Measurements from ENCODE around the gene KRTAP5-7.

The KRTAP5-7 gene

DNA sequence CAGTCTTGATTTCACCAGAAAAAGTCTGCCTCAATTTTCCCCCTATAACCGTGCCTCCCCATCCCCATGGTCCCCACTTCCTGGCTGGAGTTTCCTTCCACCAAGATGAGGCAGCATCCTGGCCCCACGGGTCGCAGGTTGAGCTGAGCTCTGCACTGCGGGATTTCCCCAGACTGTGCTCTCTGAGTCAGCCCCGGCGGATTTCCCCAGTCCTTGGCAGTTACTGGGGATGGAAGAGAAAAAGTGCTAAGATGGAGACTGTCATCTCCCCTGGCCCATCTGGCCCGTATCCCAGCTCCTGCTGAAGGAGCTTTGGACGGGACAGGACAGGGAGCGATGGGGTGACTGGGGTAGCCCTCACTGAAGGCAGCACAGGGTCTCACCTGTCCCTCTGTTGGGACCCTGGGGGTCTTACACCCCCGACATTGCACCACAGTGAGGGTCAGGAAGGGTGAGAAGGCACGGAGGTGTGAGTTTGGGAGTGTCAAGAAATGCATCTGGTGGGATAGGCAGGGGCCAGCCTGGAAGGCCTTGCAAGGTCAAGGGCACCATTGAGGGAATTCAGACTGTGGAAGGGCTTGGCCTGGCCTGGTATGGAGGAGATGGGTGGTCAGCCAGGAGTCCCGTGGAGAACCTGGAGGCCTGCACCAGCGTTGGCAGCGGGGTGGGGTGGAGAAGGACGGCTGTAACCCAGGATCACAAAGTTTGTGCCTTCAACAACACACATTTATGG lies 37.6 kb upstream of the KRTAP5-7 start:
- TF ChIP-seq POLR2A (IDR thresholded peaks at IDR 0.05; ENCODE audit: low read length) = no peak
- TF ChIP-seq GATA1 (IDR thresholded peaks at IDR 0.05; ENCODE audit: low read depth, low read length) = no peak
- no peak for DNase-seq

DNA sequence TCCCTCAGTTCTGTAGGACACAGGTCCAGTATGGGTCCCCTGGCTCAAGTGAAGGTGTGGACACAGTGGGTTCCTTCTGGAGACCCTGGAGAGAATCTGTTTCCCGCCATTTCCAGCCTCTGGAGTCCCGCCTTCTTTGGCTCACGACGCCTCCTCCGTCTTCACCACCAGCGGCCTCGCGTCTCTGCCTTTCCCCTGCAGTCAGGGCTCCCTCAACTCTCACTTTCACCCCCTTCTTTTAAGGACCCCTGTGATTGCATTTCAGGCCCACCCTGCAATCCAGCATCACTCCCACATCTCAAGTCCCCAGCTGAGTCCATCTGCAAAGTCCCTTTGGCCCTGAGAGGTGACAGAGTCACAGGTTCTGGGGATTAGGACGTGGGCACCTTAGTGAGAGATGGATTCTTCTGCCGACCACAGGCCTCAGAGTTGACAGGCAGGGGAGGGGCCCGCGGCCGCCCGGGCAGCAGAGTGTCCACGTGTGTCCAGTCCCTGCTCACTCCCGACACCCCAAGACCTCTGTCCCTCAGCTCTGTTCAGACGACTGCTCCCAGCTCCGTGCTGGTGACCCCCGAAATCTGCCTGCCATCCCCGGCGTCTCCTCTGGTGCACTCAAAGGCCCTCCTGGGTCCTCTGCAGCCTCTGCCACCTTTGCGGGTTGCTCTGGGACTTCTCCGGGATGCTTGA lies 36.9 kb upstream of the KRTAP5-7 start:
- TF ChIP-seq POLR2A (IDR thresholded peaks at IDR 0.05; ENCODE audit: low read length) = no peak
- no peak for DNase-seq

DNA sequence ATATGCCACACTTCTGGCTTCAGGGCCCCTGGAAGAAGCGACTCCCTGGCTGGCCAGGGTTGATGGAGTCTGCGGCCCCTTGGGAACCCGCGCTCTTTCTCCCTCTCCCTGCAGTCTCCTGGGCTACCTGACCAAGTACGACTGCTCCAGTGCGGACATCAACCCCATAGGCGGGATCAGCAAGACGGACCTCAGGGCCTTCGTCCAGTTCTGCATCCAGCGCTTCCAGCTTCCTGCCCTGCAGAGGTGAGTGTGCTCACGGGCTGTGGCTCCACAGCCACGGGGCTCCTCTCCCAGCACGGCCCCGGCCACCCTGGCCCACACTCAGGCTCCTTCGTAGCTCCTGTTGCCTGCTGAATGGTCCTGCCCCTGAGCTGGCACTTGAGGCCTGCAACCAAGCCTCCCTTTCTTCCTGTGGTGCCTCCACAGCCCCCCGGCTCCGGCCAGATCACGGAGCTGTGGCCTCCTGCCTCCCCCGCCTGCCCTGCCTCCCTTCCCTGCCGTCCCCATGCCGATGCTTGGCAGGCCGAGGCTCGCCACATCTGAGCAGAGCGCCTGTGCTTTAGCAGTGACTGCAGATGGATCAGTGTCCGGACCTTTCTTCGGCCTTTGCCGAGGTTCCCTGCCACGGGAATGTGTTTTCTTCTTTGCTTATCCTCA lies 36.2 kb upstream of the KRTAP5-7 start:
- TF ChIP-seq GATA1 (IDR thresholded peaks at IDR 0.05; ENCODE audit: low read depth, low read length) = no peak
- no peak for TF ChIP-seq POLR2A (IDR thresholded peaks at IDR 0.05; ENCODE audit: low read length)
- DNase-seq = no peak

DNA sequence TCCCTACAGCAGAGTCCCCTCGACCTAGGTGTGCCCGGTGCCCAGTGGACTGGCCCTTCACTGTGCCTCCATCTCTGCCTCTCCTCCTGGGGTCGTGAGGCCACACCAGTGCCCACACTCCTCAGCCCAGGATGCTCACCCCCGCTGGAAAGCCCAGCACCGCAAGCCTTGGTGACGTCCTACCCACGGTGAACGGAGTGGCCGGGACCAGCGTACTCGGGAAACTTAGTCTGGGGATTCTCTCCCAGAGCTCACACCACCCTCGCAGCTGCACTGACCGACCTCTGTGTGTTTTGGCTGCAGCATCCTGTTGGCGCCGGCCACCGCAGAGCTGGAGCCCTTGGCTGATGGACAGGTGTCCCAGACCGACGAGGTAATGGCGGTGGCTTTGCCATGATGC lies 35.5 kb upstream of the KRTAP5-7 start:
- TF ChIP-seq POLR2A (IDR thresholded peaks at IDR 0.05; ENCODE audit: low read length) = no peak
- no peak for TF ChIP-seq GATA1 (IDR thresholded peaks at IDR 0.05; ENCODE audit: low read depth, low read length)
- DNase-seq = no peak

DNA sequence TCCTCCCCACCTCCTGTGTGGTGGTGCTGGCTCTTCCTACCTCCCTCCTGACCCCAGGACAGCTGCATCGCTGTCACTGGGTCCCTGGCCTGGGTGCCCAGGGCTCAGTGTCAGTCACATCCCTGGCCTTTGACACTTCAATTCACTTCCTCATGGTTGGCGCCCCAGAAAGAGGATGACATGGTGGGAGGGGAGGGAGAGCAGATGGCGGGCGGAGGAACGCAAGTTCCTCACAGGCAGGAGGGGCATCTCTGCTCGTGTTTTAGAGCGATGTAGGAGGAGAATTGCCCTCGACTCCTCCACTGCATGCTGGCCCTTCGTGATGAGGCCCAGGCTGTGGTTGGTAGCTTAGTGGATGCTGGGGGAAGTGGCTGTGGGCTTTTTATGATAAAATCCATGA lies 35.1 kb upstream of the KRTAP5-7 start:
- no peak for DNase-seq
- TF ChIP-seq GATA1 (IDR thresholded peaks at IDR 0.05; ENCODE audit: low read depth, low read length) = no peak
- TF ChIP-seq POLR2A (IDR thresholded peaks at IDR 0.05; ENCODE audit: low read length) = no peak

DNA sequence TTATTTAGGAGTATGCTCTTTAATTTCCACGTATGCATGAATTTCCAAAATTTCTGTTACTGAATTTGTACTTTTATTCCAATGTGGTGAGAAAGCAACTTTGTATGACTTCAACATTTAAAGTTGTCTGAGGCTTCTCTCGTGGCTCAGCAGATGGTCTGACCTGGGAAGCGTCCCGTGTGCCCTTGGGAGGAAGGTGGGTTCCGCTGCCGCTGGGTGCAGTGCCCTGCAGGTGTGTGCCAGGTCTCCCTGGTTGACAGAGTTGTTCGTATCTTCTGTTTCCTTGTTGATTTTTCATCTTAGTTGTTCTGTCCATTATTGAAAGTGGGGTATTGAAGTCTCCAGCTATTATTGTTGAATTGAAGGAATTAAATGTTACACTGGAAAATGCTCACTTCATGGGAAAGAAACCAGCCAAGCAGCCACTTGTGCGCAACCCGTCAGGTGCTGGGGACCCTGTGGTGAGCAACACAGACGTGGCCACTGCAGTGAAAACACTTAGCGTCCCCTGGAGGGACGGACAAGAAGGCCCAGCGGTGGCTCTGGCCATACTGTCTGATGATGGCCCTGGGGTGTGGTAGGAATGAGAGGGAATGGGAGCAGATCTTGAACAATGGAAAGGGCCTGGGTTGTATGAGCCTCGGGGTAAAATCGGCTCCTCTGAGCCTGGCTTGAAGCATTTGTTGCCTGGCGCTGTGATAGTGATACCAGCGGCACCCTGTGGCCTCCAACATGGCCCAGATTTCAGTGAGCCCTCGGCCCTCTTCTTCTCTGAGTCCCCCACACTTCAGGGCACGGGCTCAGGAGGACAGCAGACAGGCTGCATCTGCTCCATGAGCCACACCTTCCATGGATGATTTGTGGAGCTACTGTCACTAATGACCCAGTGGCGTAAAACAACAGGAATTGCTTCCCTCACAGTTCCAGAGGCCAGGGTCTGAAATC lies 31.5 kb upstream of the KRTAP5-7 start:
- no peak for TF ChIP-seq POLR2A (IDR thresholded peaks at IDR 0.05; ENCODE audit: low read length)
- no peak for TF ChIP-seq GATA1 (IDR thresholded peaks at IDR 0.05; ENCODE audit: low read depth, low read length)
- no peak for DNase-seq

DNA sequence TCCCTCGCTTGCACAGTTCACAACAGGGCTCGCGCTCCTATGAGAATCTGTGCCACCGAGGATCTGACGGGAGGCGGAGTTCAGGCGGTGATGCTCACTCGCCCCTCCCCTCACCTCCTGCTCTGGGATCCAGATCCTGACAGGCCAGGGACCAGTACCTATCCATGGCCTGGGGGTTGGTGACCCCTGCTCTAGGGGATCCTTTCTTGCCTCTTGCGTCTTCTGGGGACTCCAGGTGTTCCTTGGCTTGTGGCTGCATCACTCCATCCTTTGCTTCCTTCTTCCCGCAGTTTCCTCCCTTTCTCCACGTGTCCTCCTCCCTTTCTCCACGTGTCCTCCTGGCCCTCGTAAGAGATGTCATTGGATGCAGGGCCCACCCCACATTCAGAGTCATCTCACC lies 30.6 kb upstream of the KRTAP5-7 start:
- DNase-seq = no peak
- TF ChIP-seq POLR2A (IDR thresholded peaks at IDR 0.05; ENCODE audit: low read length) (no peak), GATA1 (IDR thresholded peaks at IDR 0.05; ENCODE audit: low read depth, low read length) (no peak)

DNA sequence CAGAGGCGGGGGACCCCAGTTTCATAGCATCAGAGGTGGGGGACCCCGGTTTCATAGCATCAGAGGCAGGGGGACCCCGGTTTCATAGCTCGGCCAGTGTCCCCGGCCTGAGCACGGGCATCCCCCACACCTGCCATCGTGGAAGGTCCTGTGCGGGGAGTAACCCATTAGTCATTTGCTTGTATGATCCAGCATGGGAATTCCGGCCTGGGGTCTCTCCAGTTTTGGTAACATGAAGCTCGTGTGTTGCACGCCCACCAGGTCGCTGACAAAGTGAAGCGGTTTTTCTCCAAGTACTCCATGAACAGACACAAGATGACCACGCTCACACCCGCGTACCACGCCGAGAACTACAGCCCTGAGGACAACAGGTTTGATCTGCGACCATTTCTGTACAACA lies 29.0 kb upstream of the KRTAP5-7 start:
- DNase-seq = no peak
- no peak for TF ChIP-seq POLR2A (IDR thresholded peaks at IDR 0.05; ENCODE audit: low read length)
- no peak for TF ChIP-seq GATA1 (IDR thresholded peaks at IDR 0.05; ENCODE audit: low read depth, low read length)

DNA sequence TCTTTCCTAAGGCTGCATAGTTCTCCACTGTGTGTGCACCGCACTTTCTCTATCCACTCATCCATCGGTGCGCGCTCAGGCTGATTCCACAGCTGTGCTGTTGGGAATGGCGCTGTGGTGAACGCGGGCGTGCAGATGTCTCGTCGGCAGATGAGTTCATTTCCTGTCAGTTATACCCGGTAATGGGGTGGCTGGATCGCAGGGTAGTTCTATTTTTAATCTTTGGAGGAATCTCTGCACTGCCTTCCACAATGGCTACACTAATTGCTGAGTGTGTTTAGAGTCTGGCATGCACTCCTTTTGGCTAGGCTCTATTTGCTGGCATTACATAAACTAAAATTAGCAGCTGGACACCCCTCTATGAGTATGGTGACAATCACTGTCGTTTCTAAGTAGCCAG lies 27.9 kb upstream of the KRTAP5-7 start:
- DNase-seq = no peak
- TF ChIP-seq POLR2A (IDR thresholded peaks at IDR 0.05; ENCODE audit: low read length) = no peak
- no peak for TF ChIP-seq GATA1 (IDR thresholded peaks at IDR 0.05; ENCODE audit: low read depth, low read length)

DNA sequence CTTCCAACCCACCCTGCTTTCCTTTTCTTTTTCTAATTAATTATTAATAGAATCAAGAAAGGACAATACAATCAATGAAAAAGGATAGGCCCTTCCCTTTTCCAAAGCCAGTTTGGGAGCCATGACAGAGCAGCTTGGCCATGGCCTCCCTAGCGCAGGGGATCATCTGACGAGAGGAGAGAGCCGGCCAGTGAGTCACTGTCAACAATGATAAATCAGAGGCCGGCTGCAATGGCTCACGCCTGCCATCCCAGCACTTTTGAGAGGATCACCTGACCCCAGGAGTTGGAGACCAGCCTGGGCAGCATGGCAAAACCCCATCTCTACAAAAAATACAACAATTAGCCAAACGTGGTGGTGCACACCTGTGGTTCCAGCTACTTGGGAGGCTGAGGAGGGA lies 27.5 kb upstream of the KRTAP5-7 start:
- no peak for DNase-seq
- no peak for TF ChIP-seq GATA1 (IDR thresholded peaks at IDR 0.05; ENCODE audit: low read depth, low read length)
- no peak for TF ChIP-seq POLR2A (IDR thresholded peaks at IDR 0.05; ENCODE audit: low read length)

DNA sequence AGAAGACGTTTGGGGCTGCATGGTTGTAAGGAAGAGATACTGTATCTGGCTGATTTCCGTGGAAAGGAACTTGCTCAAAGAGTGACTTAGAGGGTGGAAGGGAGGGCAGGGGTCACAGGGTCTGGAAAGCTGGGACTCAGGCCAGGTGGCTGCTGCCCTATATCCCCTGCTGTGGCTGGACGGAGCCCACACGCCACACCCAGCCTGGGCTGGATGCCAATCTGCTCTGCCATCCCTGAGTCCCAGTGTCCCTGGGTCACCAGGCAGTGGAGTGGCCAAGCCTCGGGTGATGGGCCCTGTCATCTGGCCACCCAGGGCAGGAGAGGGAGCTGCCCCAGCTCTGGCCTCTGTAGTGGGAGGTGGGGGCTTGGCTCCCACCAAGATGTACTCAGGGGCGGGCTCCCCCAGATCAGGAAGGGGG lies 26.5 kb upstream of the KRTAP5-7 start:
- TF ChIP-seq POLR2A (IDR thresholded peaks at IDR 0.05; ENCODE audit: low read length) (no peak), GATA1 (IDR thresholded peaks at IDR 0.05; ENCODE audit: low read depth, low read length) (no peak)
- DNase-seq = no peak

DNA sequence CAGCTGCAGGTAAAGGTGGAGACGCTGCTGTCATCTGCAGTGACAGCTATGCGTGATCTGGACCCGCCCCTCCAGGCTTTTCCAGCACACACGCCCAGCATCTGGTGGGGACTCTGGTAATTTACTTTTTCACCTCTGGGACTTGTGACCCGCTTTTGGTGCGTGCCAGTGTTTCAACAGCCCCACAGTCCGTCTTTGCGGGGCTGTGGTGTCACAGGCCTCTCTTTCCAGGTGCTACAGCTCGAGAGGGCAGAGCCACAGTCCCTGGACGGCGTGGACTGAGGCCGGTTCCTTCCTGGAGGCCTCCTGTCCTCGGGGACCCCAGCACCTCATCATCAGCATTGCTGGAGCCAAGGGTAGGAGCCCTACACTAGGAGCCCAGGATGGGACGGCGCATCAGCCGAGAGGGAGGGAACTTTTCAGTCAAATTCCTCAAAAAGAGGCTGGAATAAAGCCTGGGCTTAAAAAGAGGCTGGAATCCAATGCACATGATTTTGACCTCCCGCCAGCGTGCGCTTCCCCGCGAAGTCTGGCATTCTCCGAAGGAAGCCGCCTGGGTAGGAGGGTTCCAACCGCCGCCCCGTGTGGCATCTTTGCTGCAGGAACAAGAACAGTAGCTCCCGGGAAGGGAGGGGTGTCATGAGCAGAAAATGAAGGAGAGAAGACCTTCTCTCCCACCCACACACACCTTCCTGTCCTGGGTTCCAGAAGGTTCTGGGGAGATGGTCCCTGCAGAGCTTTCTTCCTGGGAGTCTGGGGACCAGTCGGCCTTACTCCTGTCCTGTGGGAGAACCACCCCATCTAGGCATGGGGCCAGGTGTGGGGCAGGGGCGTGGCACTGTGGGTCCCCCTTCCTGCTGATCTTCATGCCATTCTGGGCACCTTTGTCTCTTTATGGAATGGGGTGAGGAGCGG lies 25.7 kb upstream of the KRTAP5-7 start:
- no peak for DNase-seq
- TF ChIP-seq GATA1 (IDR thresholded peaks at IDR 0.05; ENCODE audit: low read depth, low read length) (no peak), POLR2A (IDR thresholded peaks at IDR 0.05; ENCODE audit: low read length) (no peak)

DNA sequence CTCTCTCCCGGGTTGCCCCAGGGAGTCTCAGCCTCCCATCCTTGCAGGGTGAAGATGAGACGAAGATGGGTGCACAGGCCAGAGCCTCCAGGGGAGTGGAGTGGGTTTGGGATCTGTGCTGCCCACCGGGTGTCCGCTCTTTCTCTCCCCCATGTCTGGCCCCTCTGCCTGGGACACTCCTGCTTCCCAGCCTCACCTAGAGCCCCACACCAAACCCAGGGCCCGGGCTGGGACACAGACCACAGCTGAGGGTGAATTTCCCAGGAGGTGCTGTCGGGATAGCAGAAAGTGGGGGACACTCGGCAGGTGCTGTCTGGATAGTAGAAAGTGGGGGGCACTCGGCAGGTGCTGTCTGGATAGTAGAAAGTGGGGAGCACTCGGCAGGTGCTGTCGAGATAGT lies 25.0 kb upstream of the KRTAP5-7 start:
- no peak for DNase-seq
- TF ChIP-seq GATA1 (IDR thresholded peaks at IDR 0.05; ENCODE audit: low read depth, low read length) (no peak), POLR2A (IDR thresholded peaks at IDR 0.05; ENCODE audit: low read length) (no peak)
